Uterus (tissue), 2 donors: ENCODE results near the gene IZUMO3.

Experiments used
- POLR2A ChIP-seq, 2 donors: fragments of 450-650 bp; IDR thresholded peaks; one replicate each; pipeline ENCODE4 v1.6.1; 2016; ENCODE audit warnings: antibody characterized with exemption in 2 of 2, mild to moderate bottlenecking in 1 of 2, moderate library complexity in 1 of 2
- TF ChIP-seq, protein P1 (sequence below), 4 experiments: fragments of 200-600 bp in 2 of 4; fragments of 450-650 bp in 2 of 4; sonication (generic) in 2 of 4; IDR thresholded peaks; one replicate each; pipeline ENCODE4 v1.5.1; 2016 to 2019; ENCODE audit warnings: antibody characterized with exemption in 4 of 4, mild to moderate bottlenecking in 2 of 4, moderate library complexity in 1 of 4

DNA sequence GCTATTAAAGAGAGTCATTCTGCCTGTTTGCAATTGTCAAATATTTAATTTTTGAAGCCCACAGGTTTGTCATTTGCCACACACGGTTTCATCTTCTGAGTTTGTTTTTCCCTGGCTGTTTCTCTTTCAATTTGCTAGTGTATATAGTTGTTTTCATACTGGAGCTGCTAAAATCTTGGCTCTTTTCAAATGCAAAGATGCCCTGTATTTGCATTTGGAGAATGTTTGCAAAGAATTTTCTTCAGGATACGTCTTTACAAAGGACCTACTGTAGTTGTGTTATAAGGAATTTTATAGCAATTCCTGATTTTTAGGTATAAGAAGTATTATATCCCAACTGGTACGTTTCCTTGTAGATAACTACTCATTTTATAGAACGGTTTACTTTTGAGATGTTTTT is 48.0 kb downstream of the IZUMO3 start:
- TF ChIP-seq, protein P1, sequence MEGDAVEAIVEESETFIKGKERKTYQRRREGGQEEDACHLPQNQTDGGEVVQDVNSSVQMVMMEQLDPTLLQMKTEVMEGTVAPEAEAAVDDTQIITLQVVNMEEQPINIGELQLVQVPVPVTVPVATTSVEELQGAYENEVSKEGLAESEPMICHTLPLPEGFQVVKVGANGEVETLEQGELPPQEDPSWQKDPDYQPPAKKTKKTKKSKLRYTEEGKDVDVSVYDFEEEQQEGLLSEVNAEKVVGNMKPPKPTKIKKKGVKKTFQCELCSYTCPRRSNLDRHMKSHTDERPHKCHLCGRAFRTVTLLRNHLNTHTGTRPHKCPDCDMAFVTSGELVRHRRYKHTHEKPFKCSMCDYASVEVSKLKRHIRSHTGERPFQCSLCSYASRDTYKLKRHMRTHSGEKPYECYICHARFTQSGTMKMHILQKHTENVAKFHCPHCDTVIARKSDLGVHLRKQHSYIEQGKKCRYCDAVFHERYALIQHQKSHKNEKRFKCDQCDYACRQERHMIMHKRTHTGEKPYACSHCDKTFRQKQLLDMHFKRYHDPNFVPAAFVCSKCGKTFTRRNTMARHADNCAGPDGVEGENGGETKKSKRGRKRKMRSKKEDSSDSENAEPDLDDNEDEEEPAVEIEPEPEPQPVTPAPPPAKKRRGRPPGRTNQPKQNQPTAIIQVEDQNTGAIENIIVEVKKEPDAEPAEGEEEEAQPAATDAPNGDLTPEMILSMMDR (IDR thresholded peaks at IDR 0.05): no peak
- TF ChIP-seq POLR2A (IDR thresholded peaks at IDR 0.05): no peak
